Karpas-422 (cell line): Measurements from ENCODE around the gene BCL2L1. TPM values are rescaled to one million over a fixed set of nuclear protein-coding genes. Genes with fewer than 3 reads are reported as not detected.

Source experiments
- DNase-seq: peaks from one replicate; pipeline ENCODE4 v3.0.0-alpha.2; 2015
- H2AFZ ChIP-seq: fragments of 200-600 bp; sonication (generic); 2 replicates; pipeline ENCODE4 v1.6.1; 2014; ENCODE audit warnings: antibody characterized with exemption, low read length, mixed read lengths
- H3K27ac ChIP-seq: fragments of 200-600 bp; sonication (generic); 2 replicates; pipeline ENCODE4 v1.5.1; 2014; ENCODE audit warnings: mild to moderate bottlenecking, low read length, moderate library complexity
- H3K27me3 ChIP-seq: fragments of 200-600 bp; sonication (generic); 2 replicates; pipeline ENCODE4 v1.6.1; 2014; ENCODE audit warnings: low read length, mixed read lengths
- H3K36me3 ChIP-seq: fragments of 200-600 bp; sonication (generic); 2 replicates; pipeline ENCODE4 v1.6.1; 2014; ENCODE audit warnings: low read length, mixed read lengths; ENCODE audit not compliant: insufficient read depth
- H3K4me1 ChIP-seq: fragments of 200-600 bp; sonication (generic); 2 replicates; pipeline ENCODE4 v1.6.1; 2014; ENCODE audit warnings: mild to moderate bottlenecking, low read length, mixed read lengths
- H3K4me2 ChIP-seq: fragments of 200-600 bp; sonication (generic); 2 replicates; pipeline ENCODE4 v1.6.1; 2014; ENCODE audit warnings: low read length, low read depth, mild to moderate bottlenecking; ENCODE audit not compliant: poor library complexity, severe bottlenecking
- H3K4me3 ChIP-seq: fragments of 200-600 bp; sonication (generic); 2 replicates; pipeline ENCODE4 v1.5.1; 2014; ENCODE audit warnings: mild to moderate bottlenecking, antibody characterized with exemption, low read length, mixed read lengths
- H3K79me2 ChIP-seq: fragments of 200-600 bp; sonication (generic); 2 replicates; pipeline ENCODE4 v1.6.1; 2014; ENCODE audit warnings: mild to moderate bottlenecking, low read length, mixed read lengths
- H3K9ac ChIP-seq: fragments of 200-600 bp; sonication (generic); 2 replicates; pipeline ENCODE4 v1.6.0; 2014; ENCODE audit warnings: low read length
- H3K9me2 ChIP-seq: fragments of 200-600 bp; sonication (generic), shearing (Covaris generic); replicated peaks from 2 replicates; pipeline ENCODE4 v1.6.0; 2014; ENCODE audit warnings: mild to moderate bottlenecking, low read length, moderate library complexity; ENCODE audit not compliant: insufficient read depth
- H3K9me3 ChIP-seq: fragments of 300-700, 200-600 bp; sonication (generic); 2 replicates; pipeline ENCODE4 v1.6.1; 2014; ENCODE audit warnings: low read length, mixed read lengths
- H4K20me1 ChIP-seq: fragments of 200-600 bp; sonication (generic); 2 replicates; pipeline ENCODE4 v1.6.1; 2014; ENCODE audit warnings: mild to moderate bottlenecking, antibody characterized with exemption, low read length, low read depth; ENCODE audit not compliant: insufficient read depth
- total RNA-seq: library from RNA; depleted of rRNA; stranded (reverse); fragments of >200 nt; shearing (Covaris generic); gene quantifications from 2 replicates; pipeline ENCODE4 v1.2.3, GENCODE V29; 2014; ENCODE audit warnings: low replicate concordance

BCL2L1 gene
- total RNA-seq, 1 experiment from 2014 or later = 41.0 TPM

DNA sequence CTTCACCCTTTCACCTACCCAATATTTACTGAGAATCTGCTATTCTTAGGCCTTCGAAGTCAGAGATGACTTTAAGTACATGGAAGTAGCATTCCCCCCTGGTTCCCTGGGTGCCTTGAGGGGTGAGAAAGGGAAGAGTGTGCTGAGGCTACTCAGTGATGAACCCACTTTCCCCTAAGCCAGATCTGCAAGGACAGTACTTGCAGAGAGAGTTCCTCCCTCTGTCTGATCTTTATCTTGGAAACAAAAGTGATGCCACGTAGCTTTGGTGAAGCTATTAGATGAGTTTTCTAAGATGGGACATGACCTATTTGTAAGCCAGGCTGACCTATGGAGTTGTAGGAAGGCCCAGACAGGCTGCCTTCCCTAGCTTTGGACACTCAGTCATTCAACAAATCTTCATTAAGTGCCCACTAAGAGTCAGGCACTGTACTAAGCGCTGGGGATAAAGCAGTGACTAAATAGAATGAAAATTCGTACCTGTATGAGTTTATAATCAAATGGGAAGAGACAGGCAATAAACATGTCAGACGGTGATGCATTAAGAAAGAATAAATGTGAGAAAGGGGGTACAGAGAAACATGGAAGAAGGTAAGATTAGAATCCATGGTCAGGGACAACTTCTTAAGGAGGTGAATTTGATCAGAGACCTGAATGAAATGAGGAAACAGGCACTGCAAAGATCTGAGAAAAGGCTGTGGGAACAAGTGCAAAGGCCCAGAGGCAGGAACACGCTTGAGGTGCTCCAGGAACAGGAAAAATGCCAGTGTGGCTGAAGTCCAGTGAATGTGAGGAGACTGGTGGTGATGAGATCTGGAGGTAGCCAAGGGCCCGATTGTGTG lies 42.2 kb downstream of the BCL2L1 start:
- no peak overlapping the region for H3K4me2 ChIP-seq
- H3K27ac ChIP-seq = peak overlapping the region; percentile 14; the same call in 1 of the 2 replicates
- H3K9ac ChIP-seq = no peak overlapping the region
- H3K27me3 ChIP-seq = no peaks in the 10 kb centered on the region
- peaks cover 44% of the 10 kb centered on the region for H3K4me1 ChIP-seq
- H3K36me3 ChIP-seq = no peaks in the 10 kb centered on the region
- H3K9me3 ChIP-seq = no peaks in the 10 kb centered on the region
- H4K20me1 ChIP-seq = no peaks in the 10 kb centered on the region
- H3K4me3 ChIP-seq = no peak overlapping the region
- no peak overlapping the region for H2AFZ ChIP-seq
- no peaks in the 10 kb centered on the region for H3K9me2 ChIP-seq
- DNase-seq = no peak
- peaks cover 72% of the 10 kb centered on the region for H3K79me2 ChIP-seq

DNA sequence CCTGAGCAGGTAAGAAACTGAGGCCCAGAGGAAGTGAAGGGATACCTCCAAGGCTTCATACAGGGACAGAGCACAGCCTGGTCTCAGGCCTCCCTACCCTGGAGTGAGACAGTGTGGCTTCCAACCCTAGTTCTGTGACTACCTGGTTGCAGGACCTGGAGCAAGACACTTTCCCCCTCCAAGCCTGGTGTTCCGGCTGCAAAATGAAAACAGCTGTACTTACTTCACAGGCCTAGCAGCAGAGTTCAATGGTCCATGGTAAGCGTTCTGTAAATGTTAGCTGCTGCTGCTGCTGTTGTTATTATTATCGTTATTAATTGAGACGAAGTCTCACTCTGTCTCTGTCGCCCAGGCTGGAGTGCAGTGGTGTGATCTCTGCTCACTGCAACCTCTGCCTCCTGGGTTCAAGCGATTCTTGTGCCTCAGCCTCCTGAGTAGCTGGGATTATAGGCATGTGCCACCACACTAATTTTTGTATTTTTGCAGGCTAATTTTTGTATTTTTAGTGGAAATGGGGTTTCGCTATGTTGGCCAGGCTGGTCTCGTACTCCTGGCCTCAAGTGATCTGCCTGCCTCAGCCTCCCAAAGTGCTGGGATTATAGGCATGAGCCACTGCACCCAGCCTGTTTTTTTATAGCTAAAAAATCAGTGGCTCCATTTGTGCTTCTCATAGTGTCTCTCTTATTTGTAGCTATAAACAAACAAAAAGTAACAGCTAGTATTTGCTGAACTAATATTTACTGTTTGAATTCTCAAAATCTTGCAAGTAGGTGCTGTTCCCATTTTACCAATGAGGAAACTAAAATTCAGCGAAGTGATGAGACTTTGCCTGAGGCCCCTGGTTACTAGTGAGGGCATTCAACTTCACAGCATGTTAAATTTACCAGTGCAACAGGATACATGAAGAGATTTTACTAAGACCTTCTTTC lies 43.0 kb downstream of the BCL2L1 start:
- no peak overlapping the region for H3K4me3 ChIP-seq
- no peak overlapping the region for H3K9ac ChIP-seq
- no peak overlapping the region for H3K4me2 ChIP-seq
- peaks cover 42% of the 10 kb centered on the region for H3K4me1 ChIP-seq
- no peaks in the 10 kb centered on the region for H3K9me3 ChIP-seq
- H3K79me2 ChIP-seq = peaks cover 77% of the 10 kb centered on the region
- peak overlapping the region; percentile 14; the same call in 1 of the 2 replicates for H3K27ac ChIP-seq
- no peaks in the 10 kb centered on the region for H3K36me3 ChIP-seq
- no peak for DNase-seq
- H2AFZ ChIP-seq = no peak overlapping the region
- no peaks in the 10 kb centered on the region for H3K27me3 ChIP-seq
- H3K9me2 ChIP-seq = no peaks in the 10 kb centered on the region
- H4K20me1 ChIP-seq = no peaks in the 10 kb centered on the region

DNA sequence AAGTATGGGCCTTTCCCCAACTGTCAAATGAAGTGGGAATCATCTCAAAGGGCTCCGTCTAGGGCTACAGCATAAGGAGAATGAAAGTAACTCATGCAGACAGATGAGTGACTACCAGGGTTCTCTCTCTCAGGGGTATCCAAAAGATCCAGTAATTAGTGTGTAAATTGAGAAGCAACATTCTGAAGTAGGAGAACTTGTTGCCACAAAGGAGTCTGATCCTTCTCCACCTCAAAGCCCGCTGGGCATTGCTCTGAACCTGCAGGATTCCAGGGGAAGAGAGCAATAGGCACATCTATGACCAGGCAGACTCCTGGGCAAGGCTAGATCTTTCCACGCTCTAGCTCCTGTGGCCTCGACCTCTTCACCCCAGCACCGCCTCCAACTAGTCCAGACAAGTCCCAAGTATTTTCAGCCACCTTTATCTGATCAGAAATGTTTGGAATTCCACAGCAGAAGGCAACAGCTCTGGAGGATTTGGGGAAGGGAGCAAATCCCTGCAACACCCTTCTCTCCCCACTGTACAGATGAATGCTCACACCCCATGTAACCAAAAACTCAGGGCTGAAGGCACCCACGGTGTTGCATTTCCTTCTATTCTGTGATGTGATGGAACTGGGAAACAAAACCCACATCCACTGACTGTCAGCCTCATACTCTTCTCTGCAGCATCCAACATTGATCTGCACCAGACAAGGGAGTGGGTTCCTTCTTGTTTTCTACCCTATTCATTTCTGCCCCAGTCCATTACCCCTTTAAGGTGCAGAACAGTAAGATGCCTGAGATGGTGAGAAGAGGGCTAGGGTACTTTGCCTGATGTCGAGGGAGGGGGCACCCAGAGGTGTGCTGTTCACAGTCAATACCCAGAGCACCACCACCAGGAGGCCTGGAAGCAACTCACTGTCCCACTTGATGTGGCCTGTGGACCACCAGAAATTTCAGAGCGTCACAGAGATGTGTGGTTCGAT lies 44.0 kb downstream of the BCL2L1 start:
- Histone ChIP-seq H3K9me2 (no peaks in the 10 kb centered on the region), H3K4me3 (no peak overlapping the region), H3K4me1 (peaks cover 33% of the 10 kb centered on the region), H2AFZ (no peak overlapping the region), H3K27me3 (no peaks in the 10 kb centered on the region), H3K9me3 (no peaks in the 10 kb centered on the region), H3K79me2 (peaks cover 74% of the 10 kb centered on the region), H3K36me3 (no peaks in the 10 kb centered on the region), H3K27ac (0 out of 2 replicates have a peak overlapping the region, but pooled peaks have one; percentile 36), H3K4me2 (no peak overlapping the region), H4K20me1 (no peaks in the 10 kb centered on the region), H3K9ac (no peak overlapping the region)
- no peak for DNase-seq

DNA sequence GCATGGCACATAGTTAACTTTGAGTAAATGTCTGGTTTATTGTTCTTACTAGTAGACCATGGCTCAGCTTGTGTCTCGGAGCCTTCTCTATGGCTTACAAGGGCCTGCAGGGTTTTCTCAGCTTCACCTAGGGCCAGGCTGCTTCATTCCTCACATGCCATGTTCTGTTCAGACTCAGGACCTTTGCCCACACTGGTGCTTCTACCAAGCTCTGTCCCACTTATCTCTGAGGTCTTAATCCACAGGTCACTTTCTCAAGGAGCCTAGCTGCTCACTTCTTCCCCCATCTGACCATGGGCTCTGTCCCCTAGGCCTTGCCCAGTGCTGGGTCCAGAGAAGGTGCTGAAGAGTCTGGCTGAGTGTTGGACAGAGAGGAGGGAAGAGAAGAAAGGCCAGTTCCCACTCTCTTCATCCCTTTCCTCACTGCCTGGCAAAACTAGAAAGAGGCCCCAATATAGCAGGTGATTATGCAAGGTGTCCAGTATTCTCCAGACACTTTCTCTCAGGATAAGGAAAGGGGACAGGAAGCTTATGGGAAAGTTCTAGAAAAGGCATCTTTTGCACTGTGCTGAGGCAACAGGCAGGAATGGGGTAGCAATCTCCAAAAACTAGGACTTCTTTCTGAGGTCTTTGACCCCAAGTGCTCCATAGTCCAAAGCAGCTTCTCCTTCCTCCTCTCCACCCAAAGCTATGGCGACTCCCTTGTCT lies 45.0 kb downstream of the BCL2L1 start:
- no peaks in the 10 kb centered on the region for H3K9me3 ChIP-seq
- H3K27me3 ChIP-seq = no peaks in the 10 kb centered on the region
- H3K27ac ChIP-seq = peak overlapping the region; percentile 36
- no peak overlapping the region for H2AFZ ChIP-seq
- H3K4me3 ChIP-seq = no peak overlapping the region
- H4K20me1 ChIP-seq = no peaks in the 10 kb centered on the region
- H3K4me1 ChIP-seq = peaks cover 27% of the 10 kb centered on the region
- H3K79me2 ChIP-seq = peaks cover 72% of the 10 kb centered on the region
- no peaks in the 10 kb centered on the region for H3K36me3 ChIP-seq
- no peak overlapping the region for H3K4me2 ChIP-seq
- no peaks in the 10 kb centered on the region for H3K9me2 ChIP-seq
- DNase-seq = no peak
- peak overlapping the region; percentile 29; the same call in 1 of the 2 replicates for H3K9ac ChIP-seq

DNA sequence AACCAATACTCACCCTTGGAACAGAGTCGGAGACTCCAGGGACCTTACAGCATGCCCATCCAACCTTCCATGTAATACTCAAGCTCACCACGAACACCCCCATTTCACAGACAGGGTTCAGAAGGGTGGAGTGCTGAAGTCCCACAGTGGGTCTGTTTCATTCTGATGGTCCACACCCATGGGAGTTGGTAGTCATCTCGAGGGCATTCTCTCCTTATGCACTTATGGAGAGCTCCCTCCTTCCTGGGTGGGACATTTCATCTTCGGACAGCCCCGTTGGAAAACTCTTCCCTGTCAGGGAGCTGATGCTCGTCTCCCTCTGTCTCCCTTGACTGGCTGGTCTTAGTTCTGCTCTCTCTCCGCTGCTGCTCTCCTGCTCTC lies 46.1 kb downstream of the BCL2L1 start:
- Histone ChIP-seq H3K4me2 (peak overlapping the region; percentile 43), H3K9ac (peak overlapping the region; percentile 59), H3K9me2 (no peaks in the 10 kb centered on the region), H3K36me3 (no peaks in the 10 kb centered on the region), H3K27ac (peak overlapping the region; percentile 59; the same call in 1 of the 2 replicates), H2AFZ (no peak overlapping the region), H3K27me3 (no peaks in the 10 kb centered on the region), H3K79me2 (peaks cover 65% of the 10 kb centered on the region), H3K9me3 (no peaks in the 10 kb centered on the region), H3K4me1 (peaks cover 27% of the 10 kb centered on the region), H3K4me3 (peak overlapping the region; percentile 47; the same call in 1 of the 2 replicates), H4K20me1 (no peaks in the 10 kb centered on the region)
- no peak for DNase-seq

DNA sequence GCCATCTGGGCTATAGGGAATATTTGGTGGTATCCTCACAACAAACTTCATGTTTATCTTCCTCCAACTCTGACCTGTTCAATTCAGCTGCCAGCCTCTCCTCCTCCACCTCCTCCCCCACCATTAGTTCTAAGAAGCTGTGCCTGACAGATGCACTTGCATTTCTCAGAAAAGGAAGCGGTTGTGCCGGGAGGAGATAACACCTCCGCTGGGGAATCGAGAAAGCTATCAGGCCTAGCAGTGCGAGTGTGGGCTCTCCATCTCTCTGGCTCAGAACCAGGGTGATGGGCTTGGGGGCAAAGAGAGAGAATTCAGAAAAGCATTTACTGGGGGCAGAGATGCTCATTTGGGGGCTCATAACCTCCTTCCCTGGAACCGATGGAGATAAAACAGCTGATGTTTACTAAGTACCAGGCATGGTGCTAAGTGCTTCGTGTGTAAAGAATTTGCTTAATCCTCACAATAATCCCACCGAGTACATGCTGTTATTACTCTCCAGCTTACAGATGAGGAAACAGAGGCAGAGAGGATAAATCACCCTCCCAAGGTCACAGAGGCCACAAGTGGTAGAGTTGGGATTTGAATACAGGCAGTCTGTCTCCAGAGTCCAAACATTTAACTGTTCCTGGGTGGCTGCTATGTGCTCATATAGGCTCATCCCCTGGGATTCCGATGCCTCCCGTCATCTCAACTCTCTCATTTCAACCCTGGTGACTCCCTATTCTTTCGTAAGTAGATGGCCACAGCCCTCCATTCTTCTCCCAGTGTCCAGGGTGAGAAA lies 46.6 kb downstream of the BCL2L1 start:
- peak overlapping the region; percentile 43 for H3K4me2 ChIP-seq
- H3K4me1 ChIP-seq = peaks cover 27% of the 10 kb centered on the region
- peak overlapping the region; percentile 59 for H3K9ac ChIP-seq
- peak overlapping the region; percentile 59 for H3K27ac ChIP-seq
- H3K79me2 ChIP-seq = peaks cover 64% of the 10 kb centered on the region
- H3K9me3 ChIP-seq = no peaks in the 10 kb centered on the region
- H3K27me3 ChIP-seq = no peaks in the 10 kb centered on the region
- no peak overlapping the region for H2AFZ ChIP-seq
- H4K20me1 ChIP-seq = no peaks in the 10 kb centered on the region
- peak; percentile 59 for DNase-seq
- no peaks in the 10 kb centered on the region for H3K36me3 ChIP-seq
- H3K9me2 ChIP-seq = no peaks in the 10 kb centered on the region
- H3K4me3 ChIP-seq = peak overlapping the region; percentile 47
